ENCODE data around the gene KISS1R.

DNA sequence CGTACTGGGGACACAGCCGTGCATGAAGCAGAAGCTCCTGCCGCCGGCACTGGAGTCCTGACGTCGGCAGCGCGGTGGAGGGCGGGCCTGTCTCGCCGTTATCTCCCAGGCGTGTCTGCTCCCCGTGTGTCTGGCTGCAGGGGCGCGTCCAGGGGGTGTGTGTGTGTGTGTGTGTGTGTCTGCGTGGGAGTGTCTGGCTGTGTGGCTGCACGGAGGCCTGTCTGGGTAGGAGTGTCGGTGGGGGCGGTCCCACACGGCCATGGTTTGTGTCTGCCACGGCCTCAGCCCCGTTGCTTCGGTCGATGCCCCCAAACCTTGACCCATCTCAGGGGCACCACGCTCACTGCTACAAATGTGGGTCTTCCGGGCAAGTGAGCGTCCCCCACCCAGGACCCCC is 27.0 kb downstream of the KISS1R start:
- TF ChIP-seq TAF1 (IDR thresholded peaks at IDR 0.05; ENCODE audit: low read depth, low read length): no peak
- TF ChIP-seq POLR2A (IDR thresholded peaks at IDR 0.05; ENCODE audit: low read depth, low read length): no peak
- no peak for TF ChIP-seq POLR2AphosphoS5 (IDR thresholded peaks at IDR 0.05; ENCODE audit: low read depth, low read length)
- no peak for TF ChIP-seq SPI1 (IDR thresholded peaks at IDR 0.05; ENCODE audit: low read depth, low read length)
- no peak for TF ChIP-seq PAX5 (IDR thresholded peaks at IDR 0.05; ENCODE audit: insufficient read depth, low read length, severe bottlenecking)
